ENCODE data around the gene OTX1.
"Not testable (repeated sequence)": the region's sequence is repeated elsewhere in the genome, so short reads cannot be mapped to it uniquely, and the experiment has no call there.

OTX1 gene

DNA sequence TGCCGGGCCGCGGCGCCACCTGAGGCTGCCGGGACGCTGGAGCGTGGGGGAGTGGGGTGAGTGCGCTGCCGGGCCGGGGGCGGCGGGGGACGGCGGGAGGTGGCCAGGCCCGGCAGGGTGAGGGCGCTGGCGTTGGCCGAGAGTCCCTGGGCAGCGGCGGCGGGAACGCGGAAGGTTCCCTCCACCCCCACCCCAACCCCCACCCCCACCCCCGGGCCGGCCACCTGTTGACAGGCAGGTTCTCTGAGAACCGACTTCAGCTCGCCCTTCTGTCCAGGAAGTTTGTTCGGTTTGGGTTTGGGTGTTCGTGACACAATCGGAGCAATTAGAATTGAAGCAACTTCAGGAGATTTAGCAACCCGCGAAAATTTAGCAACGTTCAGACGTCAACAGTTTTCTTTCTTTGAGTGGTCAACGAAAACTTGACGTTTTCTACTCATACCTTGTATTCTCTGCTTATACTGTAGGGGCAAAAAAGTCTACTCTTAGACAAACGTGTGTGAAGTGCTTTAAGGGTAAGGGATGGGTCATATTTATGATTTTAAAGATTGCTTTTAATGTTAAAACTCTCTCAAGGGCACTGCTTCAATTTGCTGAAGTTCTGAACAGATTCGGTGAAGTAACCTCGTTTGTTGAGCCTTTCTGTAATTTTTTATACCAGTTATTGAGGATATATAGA, 9.3 kb downstream of the OTX1 start:
- no peak for DNase-seq

DNA sequence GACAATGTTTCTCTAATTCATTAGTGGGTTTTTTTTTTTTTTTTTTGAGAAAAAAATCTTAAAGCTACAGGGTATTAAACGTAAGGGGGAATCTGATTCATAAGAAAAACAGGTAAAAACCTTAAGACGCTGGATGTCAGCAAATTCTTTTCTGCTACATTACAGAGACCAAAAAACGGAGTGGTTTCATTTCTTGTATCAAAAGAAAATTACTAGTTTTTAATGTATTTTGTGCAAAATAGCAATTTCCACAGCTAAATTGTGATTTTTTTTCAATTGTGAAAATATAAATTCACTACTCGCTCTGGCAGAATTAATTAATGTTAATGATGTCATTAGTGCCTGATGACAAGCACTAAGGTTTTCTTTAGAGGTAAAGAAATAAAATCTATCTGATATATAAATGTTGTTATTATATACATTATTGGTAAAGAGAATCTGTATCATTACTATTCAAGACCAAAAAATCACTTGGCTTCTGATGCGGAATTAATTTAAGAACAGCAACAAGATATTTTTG, 9.9 kb downstream of the OTX1 start:
- DNase-seq = no peak

DNA sequence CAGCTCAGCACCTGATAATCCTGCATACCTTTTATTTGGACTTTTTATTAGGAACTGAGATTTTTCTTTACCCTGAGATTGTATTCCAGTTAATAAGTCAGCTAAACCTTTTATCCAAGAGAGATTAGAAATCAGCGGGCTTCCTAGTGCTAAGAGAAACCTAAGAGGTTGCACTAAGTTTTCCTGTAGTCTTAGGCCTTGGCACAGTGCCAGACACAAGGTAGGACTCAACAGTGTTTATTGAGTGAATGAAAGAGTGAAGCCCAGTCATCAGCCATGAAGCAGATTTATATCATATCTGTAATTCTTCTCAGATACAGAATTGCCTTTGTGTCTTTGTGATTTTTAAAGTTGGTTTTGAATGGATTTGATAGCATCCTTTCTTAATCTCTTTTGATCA, 13.6 kb downstream of the OTX1 start:
- no peak for DNase-seq

DNA sequence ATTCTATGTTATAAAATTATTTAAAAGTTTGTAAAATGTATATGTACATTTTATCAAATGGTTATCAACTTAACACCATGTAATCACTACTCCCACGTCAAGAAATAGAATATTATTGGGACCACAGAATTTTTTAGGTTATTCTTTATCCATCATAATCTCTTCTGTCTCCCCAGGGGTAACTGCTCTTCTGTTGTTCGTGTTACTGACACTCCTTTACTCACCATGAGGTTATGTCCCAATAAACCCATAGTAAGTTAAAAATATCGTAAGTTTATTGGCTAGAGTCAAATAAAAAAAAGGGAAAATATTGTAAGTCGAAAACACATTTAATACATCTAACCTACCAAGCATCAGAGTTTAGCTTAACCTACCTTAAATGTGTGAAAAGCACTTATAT, 14.0 kb downstream of the OTX1 start:
- DNase-seq = no peak

DNA sequence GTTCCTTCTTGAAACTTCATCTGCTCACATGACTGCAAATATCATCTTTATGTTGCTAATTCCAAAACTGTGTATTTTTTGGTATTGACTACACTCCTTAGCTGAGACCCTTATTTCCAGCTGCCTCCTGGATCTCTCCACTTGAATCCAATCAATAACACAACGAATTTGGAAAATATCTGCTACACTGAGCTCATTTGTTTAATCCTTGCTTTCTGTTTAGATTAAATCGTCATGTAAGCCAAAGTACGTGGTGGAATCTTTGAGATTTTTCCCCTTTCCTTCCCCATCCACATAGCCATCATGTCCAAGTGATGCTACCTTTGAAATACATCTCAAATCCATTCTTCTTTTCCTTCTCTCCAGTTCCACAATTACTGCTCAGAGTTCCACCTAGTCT, 15.6 kb downstream of the OTX1 start:
- DNase-seq = no peak

DNA sequence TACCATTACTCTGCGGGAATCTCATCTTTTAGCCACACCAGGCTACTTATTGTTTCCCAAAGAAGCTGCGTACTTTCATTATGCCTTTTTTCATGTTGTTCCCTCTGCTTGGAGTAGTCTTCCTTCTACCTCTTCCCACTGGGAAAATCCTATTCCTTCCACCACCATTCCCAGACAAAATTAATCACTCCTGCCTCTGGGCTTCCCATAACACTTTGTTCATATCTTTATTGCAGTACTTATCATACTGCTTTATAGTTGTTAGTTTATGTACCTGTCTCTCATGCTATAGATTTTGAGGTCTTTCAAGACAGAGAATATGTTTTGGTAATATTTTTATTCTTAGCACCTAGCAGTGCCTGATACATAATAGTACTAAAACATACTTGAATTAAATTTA, 16.2 kb downstream of the OTX1 start:
- no peak for DNase-seq

DNA sequence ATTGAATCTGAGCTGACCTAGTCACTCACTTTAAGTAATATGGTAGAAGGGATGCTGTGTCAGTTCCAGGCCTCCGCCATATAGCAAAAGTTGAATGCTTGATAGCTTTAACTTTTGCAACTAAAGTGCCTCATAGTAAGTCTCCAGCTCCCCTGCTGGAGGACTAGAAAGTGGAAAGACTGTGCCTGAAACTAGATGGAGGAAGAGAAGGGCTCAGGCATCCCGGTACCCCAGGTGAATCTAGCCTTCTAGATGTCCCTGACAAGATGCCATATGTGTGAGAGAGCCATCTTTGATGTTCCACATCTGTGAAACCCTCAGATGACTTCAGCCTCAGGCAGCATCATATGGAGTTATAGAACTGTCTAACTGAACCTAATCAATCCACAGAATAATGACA, 21.0 kb downstream of the OTX1 start:
- DNase-seq = no peak

DNA sequence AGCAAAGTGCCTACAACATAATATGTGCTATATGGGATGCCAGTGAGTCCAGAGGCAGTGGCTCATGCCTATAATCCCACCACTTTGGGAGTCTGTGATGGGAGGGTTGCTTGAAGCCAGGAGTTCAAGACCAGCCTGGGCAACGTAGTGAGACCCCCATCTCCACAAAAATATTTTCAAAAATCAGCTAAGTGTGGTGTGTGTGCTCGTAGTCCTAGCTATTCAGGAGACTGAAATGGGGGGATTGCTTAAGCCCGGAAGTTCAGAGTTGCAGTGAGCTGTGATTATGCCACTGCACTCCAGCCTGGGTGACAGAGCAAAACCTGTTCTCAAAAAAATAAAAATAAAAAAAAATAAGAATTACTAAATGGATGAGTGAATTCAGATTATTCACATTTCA, 23.4 kb downstream of the OTX1 start:
- DNase-seq = no peak

DNA sequence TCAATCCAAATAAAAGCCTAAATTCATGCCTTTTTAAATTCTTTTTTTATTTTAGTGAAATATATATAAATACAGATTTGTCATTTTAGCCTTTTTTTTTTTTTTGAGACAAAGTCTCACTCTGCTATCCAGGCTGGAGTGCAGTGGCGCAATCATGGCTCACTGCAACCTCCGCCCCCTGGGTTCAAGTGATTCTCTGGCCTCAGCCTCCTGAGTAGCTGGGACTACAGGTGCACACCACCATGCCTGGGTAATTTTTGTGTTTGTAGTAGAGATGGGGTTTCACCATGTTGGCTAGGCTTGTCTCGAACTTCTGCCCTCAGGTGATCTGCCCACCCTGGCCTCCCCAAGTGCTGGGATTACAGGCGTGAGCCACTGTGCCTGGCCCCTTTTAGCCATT, 23.8 kb downstream of the OTX1 start:
- DNase-seq = not testable (repeated sequence)

DNA sequence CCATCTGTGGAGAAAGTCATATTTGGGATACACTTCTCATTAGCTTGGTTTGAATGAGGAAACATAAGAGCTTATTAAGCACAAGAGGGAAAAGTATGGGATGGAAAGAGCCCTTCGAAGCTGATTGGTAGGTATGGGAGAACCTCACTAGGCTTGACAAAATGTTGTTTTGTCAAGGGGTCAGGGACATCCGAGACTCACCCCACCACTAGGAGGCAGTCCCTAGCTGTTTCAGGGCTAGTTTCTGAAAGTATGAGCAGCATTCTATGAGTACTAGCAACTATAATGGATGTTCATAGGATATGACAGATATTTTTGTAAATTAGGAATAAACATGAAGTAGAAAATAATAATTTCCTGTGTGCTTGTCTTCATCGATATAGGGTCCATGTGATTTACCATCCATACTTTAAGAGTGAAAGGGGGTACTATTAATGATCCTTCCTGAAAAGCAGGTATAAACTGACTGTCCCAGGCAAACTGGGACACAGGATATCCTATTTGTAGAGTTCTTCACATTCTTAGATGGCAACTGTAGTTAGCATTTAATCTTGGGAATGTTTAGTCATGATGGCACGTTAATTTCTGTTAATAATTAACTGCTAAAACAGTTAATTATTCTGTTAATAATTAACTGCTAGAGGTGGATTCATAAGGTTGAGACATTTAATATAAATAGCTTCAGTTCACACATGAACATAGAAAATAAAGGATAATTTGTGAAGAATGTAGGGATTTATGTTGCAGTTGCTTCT, 28.4 kb downstream of the OTX1 start:
- DNase-seq = peak in 1 of 2 experiments; percentile 6

DNA sequence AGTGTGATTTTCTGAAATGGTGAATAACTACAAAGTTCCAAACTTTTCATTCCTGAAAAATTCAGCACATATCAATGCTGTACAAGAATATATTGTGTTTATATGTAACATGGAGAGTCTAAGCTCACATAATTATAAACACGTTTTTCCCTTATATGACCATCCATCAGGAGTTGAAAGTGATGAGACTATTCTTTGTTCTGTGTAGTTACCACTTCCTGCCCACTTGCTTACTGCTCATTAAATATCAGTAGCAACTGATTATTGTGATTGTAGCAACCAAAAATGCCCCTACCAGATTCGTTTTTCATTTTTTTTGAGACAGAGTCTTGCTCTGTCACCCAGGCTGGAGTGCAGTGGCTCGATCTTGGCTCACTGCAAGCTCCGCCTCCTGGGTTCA, 30.8 kb downstream of the OTX1 start:
- DNase-seq = no peak

DNA sequence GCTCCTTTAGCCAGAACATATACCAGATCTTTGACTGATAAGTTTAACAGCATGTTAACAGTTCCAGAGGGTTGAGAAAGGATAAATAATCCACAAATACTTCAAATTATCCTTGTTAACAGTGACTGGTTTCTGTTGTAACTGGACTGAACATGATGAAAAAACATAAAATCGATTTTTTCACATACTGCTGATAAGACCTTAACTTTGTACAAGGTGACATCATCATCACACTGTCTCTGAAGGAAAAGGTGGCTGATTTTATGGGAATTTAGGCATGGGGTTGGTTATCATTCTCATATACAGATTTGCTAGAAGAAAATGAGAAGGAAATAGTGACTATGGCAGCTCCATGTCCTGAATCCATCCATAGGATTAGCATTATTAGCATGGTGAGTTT, 36.1 kb downstream of the OTX1 start:
- no peak for DNase-seq

DNA sequence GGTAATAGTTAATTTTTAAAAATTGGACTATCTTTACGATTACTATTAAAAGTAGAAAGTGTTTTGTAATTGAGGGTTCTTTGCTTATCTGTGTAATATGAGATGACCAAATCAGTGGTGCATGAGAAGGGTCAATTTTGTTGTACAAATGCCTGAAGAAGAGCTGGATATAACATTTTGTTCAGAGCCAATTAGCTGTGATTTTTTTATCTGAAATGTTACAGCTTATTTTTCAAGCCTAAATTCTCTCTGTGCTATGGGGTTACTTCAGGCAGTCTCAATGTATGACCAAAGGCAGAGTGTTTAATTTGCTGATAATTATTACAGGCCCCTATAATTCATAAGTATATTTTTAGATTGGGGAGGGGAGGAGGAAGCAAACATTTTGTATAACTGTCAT, 41.8 kb downstream of the OTX1 start:
- no peak for DNase-seq

DNA sequence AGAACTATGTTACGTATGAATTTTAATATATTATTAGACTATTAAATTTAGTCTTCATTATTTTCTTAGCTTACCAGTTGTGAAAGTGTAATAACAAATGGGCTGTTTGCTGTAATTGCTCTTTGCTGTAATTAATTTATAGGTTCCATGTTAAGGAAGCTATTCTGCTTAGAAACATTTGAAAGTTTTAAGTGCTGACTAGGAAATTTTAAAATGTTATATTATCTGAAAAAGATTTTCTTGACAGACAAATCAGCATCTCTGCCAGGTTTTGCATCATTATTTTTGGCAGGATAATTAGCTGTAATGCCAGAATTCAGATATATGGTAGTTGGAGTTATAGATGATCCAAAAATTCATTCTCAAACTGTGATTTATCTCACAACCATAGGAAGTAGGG, 42.2 kb downstream of the OTX1 start:
- DNase-seq = no peak

DNA sequence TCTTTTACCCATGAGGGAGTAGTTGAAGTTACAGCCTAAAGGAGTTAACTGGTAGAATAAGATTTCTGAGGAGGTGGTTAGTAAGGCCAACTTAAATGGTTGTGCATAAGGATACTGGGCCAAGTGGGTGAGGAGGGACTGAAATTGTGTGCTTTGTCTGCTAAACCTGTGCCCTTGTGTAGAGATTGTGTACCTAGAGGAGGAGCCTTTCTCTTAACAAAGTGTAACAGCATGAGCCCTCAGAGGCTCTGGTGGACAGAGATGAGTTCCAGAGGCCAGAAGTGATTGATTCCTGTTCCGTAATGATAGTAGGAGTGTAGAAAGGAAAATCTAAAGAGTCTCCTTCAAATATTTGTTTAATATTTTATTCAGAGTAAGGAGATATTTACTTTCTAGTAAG, 42.9 kb downstream of the OTX1 start:
- no peak for DNase-seq

DNA sequence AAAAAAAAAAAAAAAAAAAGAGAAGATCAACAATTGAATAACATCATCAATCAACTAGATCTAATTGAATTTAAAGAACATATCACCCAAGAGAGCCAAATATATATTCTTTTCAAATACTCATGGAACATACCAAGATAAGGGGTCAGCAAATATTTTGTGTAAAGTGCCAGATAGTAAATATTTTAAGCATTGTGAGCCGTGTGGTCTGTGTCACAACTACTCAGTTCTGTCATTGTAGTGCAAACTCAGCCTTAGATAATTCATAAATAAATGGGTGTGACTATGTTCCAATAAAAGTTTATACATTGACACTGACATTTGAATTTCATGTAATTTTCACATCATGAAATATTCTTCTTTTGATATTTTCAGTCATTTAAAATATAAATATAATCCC, 45.9 kb downstream of the OTX1 start:
- DNase-seq = no peak

DNA sequence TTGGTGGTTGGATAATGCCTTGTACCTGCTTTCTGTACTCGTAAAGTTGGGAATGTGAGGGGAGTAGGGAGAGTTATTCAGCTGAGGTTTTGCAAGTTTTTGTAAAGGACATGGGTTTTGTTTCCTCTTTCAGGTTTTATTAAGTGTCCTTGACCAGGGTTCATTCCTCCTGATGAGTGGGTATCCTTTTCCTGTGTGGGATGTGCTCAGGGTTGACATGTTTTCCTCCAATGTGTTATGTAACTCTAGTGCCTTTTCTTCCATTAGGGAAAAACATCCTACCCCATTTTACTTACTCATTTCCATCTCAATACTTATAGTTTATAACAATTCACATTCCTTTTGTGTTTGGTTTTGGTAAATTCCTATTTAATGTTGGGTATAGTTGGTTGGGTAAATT, 48.4 kb downstream of the OTX1 start:
- DNase-seq = no peak

DNA sequence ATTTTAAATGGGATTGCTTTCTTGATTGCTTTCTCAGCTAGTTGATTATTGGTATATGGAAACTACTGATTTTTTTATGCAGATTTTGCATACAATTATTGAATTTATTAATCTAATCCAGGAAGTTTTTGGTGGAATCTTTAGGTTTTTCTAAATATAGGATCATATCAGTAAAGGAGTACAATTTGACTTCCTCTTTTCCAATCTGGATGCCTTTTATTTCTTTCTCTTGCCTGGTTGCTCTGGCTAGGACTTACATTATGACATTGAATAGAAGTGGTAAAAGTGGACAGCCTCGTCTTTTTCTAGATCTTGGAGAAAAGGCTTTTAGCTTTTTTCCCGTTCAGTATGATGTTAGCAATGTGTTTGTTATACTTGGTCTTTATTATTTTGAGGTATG, 51.3 kb downstream of the OTX1 start:
- DNase-seq = no peak

DNA sequence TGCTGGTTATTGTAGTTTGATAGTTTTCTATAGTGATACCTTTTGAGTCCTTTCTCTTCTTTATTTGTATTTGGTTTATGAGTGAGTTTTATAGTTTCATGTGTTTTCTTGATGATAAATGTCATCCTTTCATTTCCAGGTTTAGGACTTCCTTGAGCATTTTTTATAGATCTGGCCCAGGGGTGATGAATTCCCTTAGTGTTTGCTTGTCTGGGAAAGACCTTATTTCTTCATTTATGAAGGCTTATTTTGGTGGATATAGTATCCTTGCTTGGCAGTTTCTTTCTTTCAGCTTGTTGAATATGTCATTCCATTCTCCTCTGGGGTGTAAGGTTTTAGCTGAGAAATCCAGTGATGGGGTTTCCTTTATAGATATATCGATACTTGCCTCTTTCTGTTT, 53.9 kb downstream of the OTX1 start:
- no peak for DNase-seq
